ENCODE data around the gene BRMS1.

BRMS1 gene

DNA sequence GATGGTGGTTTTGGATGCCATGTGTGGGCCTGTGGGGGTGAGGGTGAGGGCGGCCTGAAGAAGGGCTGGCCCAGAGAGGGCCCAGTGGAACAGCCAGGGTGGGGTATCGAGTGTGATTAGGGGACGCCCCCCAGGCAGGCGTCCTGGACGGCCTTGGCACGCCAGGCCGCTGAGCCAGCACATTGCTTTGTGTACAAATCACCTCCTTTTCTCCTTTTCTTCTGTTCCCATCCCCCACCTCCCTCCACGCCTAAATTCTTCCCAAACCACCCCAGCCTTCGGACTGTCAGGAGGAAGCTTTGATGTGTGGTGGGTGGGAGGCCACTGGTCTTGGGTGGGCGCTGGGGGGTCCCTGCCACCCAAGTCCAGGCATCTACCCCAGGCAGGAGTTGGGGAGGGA is 20.2 kb downstream of the BRMS1 start:
- Histone ChIP-seq H3K4me3 (ENCODE audit: low read length) (no peak overlapping the region), H3K4me2 (ENCODE audit: low read depth, low read length) (no peak overlapping the region), H2AFZ (ENCODE audit: low read length) (no peak overlapping the region), H3K79me2 (ENCODE audit: low read length) (no peaks in the 10 kb centered on the region), H3K9me3 (replicated peaks; ENCODE audit: insufficient read depth, low read length) (no peaks in the 10 kb centered on the region), H3K9me2 (replicated peaks; ENCODE audit: insufficient read depth, low read length) (no peaks in the 10 kb centered on the region), H4K20me1 (ENCODE audit: insufficient read depth, low read length) (no peaks in the 10 kb centered on the region), H3K9ac (ENCODE audit: low read length) (no peak overlapping the region), H3F3A (ENCODE audit: insufficient read depth, low read length) (no peaks in the 10 kb centered on the region), H3K4me1 (ENCODE audit: low read length) (no peaks in the 10 kb centered on the region), H3K27me3 (replicated peaks; ENCODE audit: insufficient read depth, low read length) (peaks cover 19% of the 10 kb centered on the region), H3K27ac (ENCODE audit: low read length) (no peak overlapping the region), H3K36me3 (replicated peaks; ENCODE audit: insufficient read depth, low read length) (no peaks in the 10 kb centered on the region)
- no peak for DNase-seq
- TF ChIP-seq EZH2phosphoT487 (IDR thresholded peaks at IDR 0.05; ENCODE audit: low read length) (no peak), CTCF (IDR thresholded peaks at IDR 0.05; ENCODE audit: low read length) (no peak), EZH2 (optimal IDR thresholded peaks at IDR 0.05; ENCODE audit: low read depth, low read length) (no peak)

GRCh38 chr11:66323684-66324083 is 21.2 kb downstream of the BRMS1 start:
- Histone ChIP-seq H4K20me1 (ENCODE audit: insufficient read depth, low read length) (no peaks in the 10 kb centered on the region), H2AFZ (ENCODE audit: low read length) (no peak overlapping the region), H3K4me3 (ENCODE audit: low read length) (no peak overlapping the region), H3K9me3 (replicated peaks; ENCODE audit: insufficient read depth, low read length) (no peaks in the 10 kb centered on the region), H3K27ac (ENCODE audit: low read length) (no peak overlapping the region), H3F3A (ENCODE audit: insufficient read depth, low read length) (no peaks in the 10 kb centered on the region), H3K4me2 (ENCODE audit: low read depth, low read length) (no peak overlapping the region), H3K9ac (ENCODE audit: low read length) (no peak overlapping the region), H3K36me3 (replicated peaks; ENCODE audit: insufficient read depth, low read length) (no peaks in the 10 kb centered on the region), H3K4me1 (ENCODE audit: low read length) (no peaks in the 10 kb centered on the region), H3K79me2 (ENCODE audit: low read length) (no peaks in the 10 kb centered on the region), H3K9me2 (replicated peaks; ENCODE audit: insufficient read depth, low read length) (no peaks in the 10 kb centered on the region), H3K27me3 (replicated peaks; ENCODE audit: insufficient read depth, low read length) (peaks cover 26% of the 10 kb centered on the region)
- TF ChIP-seq CTCF (IDR thresholded peaks at IDR 0.05; ENCODE audit: low read length) (no peak), EZH2phosphoT487 (IDR thresholded peaks at IDR 0.05; ENCODE audit: low read length) (no peak), EZH2 (optimal IDR thresholded peaks at IDR 0.05; ENCODE audit: low read depth, low read length) (no peak)
- no peak for DNase-seq

GRCh38 chr11:66322732-66323427 is 22.0 kb downstream of the BRMS1 start:
- peaks cover 34% of the 10 kb centered on the region for H3K27me3 ChIP-seq (replicated peaks; ENCODE audit: insufficient read depth, low read length)

More at GRCh38 chr11:66322732-66323427, 22.0 kb downstream of the BRMS1 start:
- Histone ChIP-seq H3K79me2 (ENCODE audit: low read length) (no peaks in the 10 kb centered on the region), H3K36me3 (replicated peaks; ENCODE audit: insufficient read depth, low read length) (no peaks in the 10 kb centered on the region), H3F3A (ENCODE audit: insufficient read depth, low read length) (no peaks in the 10 kb centered on the region), H3K9me3 (replicated peaks; ENCODE audit: insufficient read depth, low read length) (no peaks in the 10 kb centered on the region), H3K9ac (ENCODE audit: low read length) (no peak overlapping the region), H3K27ac (ENCODE audit: low read length) (no peak overlapping the region), H3K9me2 (replicated peaks; ENCODE audit: insufficient read depth, low read length) (no peaks in the 10 kb centered on the region), H2AFZ (ENCODE audit: low read length) (no peak overlapping the region), H3K4me2 (ENCODE audit: low read depth, low read length) (no peak overlapping the region), H3K4me3 (ENCODE audit: low read length) (no peak overlapping the region), H4K20me1 (ENCODE audit: insufficient read depth, low read length) (no peaks in the 10 kb centered on the region), H3K4me1 (ENCODE audit: low read length) (no peaks in the 10 kb centered on the region)
- DNase-seq = no peak
- TF ChIP-seq CTCF (IDR thresholded peaks at IDR 0.05; ENCODE audit: low read length) (no peak), EZH2phosphoT487 (IDR thresholded peaks at IDR 0.05; ENCODE audit: low read length) (no peak), EZH2 (optimal IDR thresholded peaks at IDR 0.05; ENCODE audit: low read depth, low read length) (no peak)

All from MM.1S (cell line).